HG03175 (cell line): ENCODE results near the gene TMEM239.

Experiments used
- ATAC-seq: cut with Tn5 transposase; IDR thresholded peaks from one replicate; pipeline ENCODE4 v1.9.1; 2021; ENCODE audit warnings: mild to moderate bottlenecking, moderate library complexity; ENCODE audit not compliant: unreplicated experiment

Gene TMEM239

GRCh38 chr20:2845607-2846006 lies 29.4 kb downstream of the TMEM239 start:
- no peak for ATAC-seq

- ATAC-seq = no peak
These were observed 30.5 kb downstream of the TMEM239 start for GRCh38 chr20:2846698-2847097.

- no peak for ATAC-seq
These were observed 31.6 kb downstream of the TMEM239 start for GRCh38 chr20:2847802-2848201.

- ATAC-seq = no peak
These were observed 33.4 kb downstream of the TMEM239 start for GRCh38 chr20:2849529-2849928.

- no peak for ATAC-seq
These were observed 34.9 kb downstream of the TMEM239 start for GRCh38 chr20:2851086-2851485.

GRCh38 chr20:2858591-2858990 lies 42.4 kb downstream of the TMEM239 start:
- no peak for ATAC-seq

GRCh38 chr20:2859330-2860121 lies 43.4 kb downstream of the TMEM239 start:
- ATAC-seq = no peak

GRCh38 chr20:2864626-2865025 lies 48.5 kb downstream of the TMEM239 start:
- no peak for ATAC-seq

- ATAC-seq = no peak
These were observed 48.9 kb downstream of the TMEM239 start for GRCh38 chr20:2865101-2865500.

GRCh38 chr20:2865630-2866029 lies 49.5 kb downstream of the TMEM239 start:
- no peak for ATAC-seq

GRCh38 chr20:2866236-2866635 lies 50.1 kb downstream of the TMEM239 start:
- ATAC-seq = no peak

- ATAC-seq = no peak
These were observed 51.1 kb downstream of the TMEM239 start for GRCh38 chr20:2867081-2867864.
